Measurements from ENCODE around the gene ZNF646. TPM values are rescaled to one million over a fixed set of nuclear protein-coding genes. Genes with fewer than 3 reads are reported as not detected.
"Not testable (repeated sequence)": the region's sequence is repeated elsewhere in the genome, so short reads cannot be mapped to it uniquely, and the experiment has no call there.

ZNF646 gene
- polyA plus RNA-seq, 1 experiment, result 4.2 TPM

- TF ChIP-seq CTCF (IDR thresholded peaks at IDR 0.05; ENCODE audit: insufficient read depth, low read depth, low read length), result no peak
- Histone ChIP-seq H3K4me3 (ENCODE audit: low read depth, low read length) (peak overlapping the region; percentile 93), H3K36me3 (ENCODE audit: control insufficient read depth, insufficient read depth, low read length) (peaks cover 3% of the 10 kb centered on the region), H3K27me3 (ENCODE audit: control insufficient read depth, insufficient read depth, low read length) (no peaks in the 10 kb centered on the region)
- POLR2A ChIA-PET, result no interaction called here
- no peak for DNase-seq (ENCODE audit: low read depth)
- CTCF ChIA-PET, result interaction anchor here (0.5 to 6.4 kb wide), 7 partner anchors 14 to 152 kb away, joined by 3 to 54 read pairs (median 3); partner anchors contain the start of gene HSD3B7
Measured at GRCh38 chr16:31094088-31094423, 19.8 kb downstream of the ZNF646 start.

- TF ChIP-seq CTCF (IDR thresholded peaks at IDR 0.05; ENCODE audit: insufficient read depth, low read depth, low read length), result no peak
- no peaks in the 10 kb centered on the region for H3K27me3 ChIP-seq (ENCODE audit: control insufficient read depth, insufficient read depth, low read length)
- CTCF ChIA-PET, result interaction anchor here (0.5 to 6.4 kb wide), 7 partner anchors 15 to 153 kb away, joined by 3 to 54 read pairs (median 3); partner anchors contain the start of gene HSD3B7
- POLR2A ChIA-PET, result interaction anchor here (0.7 kb wide), 1 partner anchor 96 kb away, joined by 7 read pairs; no protein-coding TSS in a partner anchor
- H3K36me3 ChIP-seq (ENCODE audit: control insufficient read depth, insufficient read depth, low read length), result no peaks in the 10 kb centered on the region
- DNase-seq (ENCODE audit: low read depth), result peak; percentile 88
- H3K4me3 ChIP-seq (ENCODE audit: low read depth, low read length), result peak within 1 kb of the TSS; percentile 93
Measured at GRCh38 chr16:31094424-31095120, 20.4 kb downstream of the ZNF646 start, which contains the start of gene VKORC1. Gene VKORC1, minus strand, starts transcription at chr16:31094797. Its CDS starts 68 bp downstream, at chr16:31094729.

- ChIA-PET CTCF (interaction anchor here (0.8 to 1.8 kb wide), 6 partner anchors 22 to 150 kb away, joined by 3 to 6 read pairs (median 4); no protein-coding TSS in a partner anchor), POLR2A (no interaction called here)
- no peak for TF ChIP-seq CTCF (IDR thresholded peaks at IDR 0.05; ENCODE audit: insufficient read depth, low read depth, low read length)
- Histone ChIP-seq H3K36me3 (ENCODE audit: control insufficient read depth, insufficient read depth, low read length) (no peaks in the 10 kb centered on the region), H3K4me3 (ENCODE audit: low read depth, low read length) (no peak overlapping the region), H3K27me3 (ENCODE audit: control insufficient read depth, insufficient read depth, low read length) (no peaks in the 10 kb centered on the region)
- DNase-seq (ENCODE audit: low read depth), result no peak
Measured at GRCh38 chr16:31099860-31100638, 25.8 kb downstream of the ZNF646 start.

- POLR2A ChIA-PET; H3K27me3 ChIP-seq (ENCODE audit: control insufficient read depth, insufficient read depth, low read length); H3K4me3 ChIP-seq (ENCODE audit: low read depth, low read length); H3K36me3 ChIP-seq (ENCODE audit: control insufficient read depth, insufficient read depth, low read length); DNase-seq (ENCODE audit: low read depth): not testable (repeated sequence)
- CTCF ChIA-PET, result interaction anchor here (1.0 to 1.6 kb wide), 6 partner anchors 38 to 151 kb away, joined by 3 to 4 read pairs (median 3); partner anchors contain the start of gene HSD3B7
Measured at GRCh38 chr16:31100876-31101641, 26.8 kb downstream of the ZNF646 start.

GRCh38 chr16:31105677-31106213 is 31.5 kb downstream of the ZNF646 start:
- DNase-seq (ENCODE audit: low read depth), result no peak
- Histone ChIP-seq H3K27me3 (ENCODE audit: control insufficient read depth, insufficient read depth, low read length) (no peaks in the 10 kb centered on the region), H3K36me3 (ENCODE audit: control insufficient read depth, insufficient read depth, low read length) (peaks cover 8% of the 10 kb centered on the region), H3K4me3 (ENCODE audit: low read depth, low read length) (no peak overlapping the region)
- ChIA-PET POLR2A (no interaction called here), CTCF (no interaction called here)
- TF ChIP-seq CTCF (IDR thresholded peaks at IDR 0.05; ENCODE audit: insufficient read depth, low read depth, low read length), result peak; percentile 86

All from BJ (cell line).